Measurements from ENCODE around the gene KCTD14. TPM values are rescaled to one million over a fixed set of nuclear protein-coding genes. Genes with fewer than 3 reads are reported as not detected.
A peak's percentile ranks its signal among the peaks of the same experiment; 100 is the strongest.

Gene KCTD14
- total and polyA plus RNA-seq, 2 of the 8 experiments (the other 6 are each of a cell fraction or from before 2014, with no cell fraction given), result 21.6 to 24.9 TPM

DNA sequence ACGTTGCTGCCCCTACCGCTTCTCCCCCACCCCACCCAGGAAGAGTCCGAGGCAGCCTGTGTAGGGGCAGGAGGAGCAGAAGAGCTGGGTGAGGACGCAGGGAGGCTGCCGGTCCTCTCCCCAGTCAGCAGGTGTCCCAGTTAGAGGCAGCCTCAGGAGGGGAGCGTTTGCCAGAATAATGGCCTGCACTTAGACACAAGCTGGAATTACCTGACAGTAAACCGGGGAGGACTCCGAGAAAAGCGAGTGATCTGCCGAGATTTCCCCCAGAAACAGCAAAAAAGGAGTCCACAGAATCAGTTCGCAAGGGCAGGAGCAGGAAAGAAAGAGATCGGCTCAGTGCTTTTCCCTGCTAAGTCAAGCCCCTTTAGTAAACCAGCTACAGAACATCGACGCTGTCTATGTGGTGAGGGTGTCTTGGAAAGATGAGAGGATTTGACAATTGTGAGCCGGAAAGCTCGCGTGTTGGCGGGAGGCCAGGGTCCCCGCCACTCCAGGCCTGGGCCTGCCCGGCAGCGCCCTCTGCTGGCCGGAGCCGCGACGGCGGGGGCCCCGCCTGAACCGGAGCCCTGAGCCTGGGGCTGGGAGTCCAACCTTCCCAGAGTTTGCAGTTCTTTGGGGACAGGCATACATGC is 22.9 kb upstream of the KCTD14 start (continued):
- TF ChIP-seq CHD7 (IDR thresholded peaks at IDR 0.05; ENCODE audit: insufficient replicate concordance, low read length), result no peak
- peak; percentile 65; the same call in 1 of the 2 replicates for TF ChIP-seq YY1 (IDR thresholded peaks at IDR 0.05; ENCODE audit: low read depth, low read length)
- no peak for TF ChIP-seq SP2 (IDR thresholded peaks at IDR 0.05; ENCODE audit: low read length)
- 0 out of 2 replicates have a peak, but pooled peaks have one; percentile 5 for TF ChIP-seq USF2 (IDR thresholded peaks at IDR 0.05; ENCODE audit: low read length)
- no peak for TF ChIP-seq TAF1 (IDR thresholded peaks at IDR 0.05; ENCODE audit: low read depth, low read length)
- no peak for TF ChIP-seq NRF1 (IDR thresholded peaks at IDR 0.05; ENCODE audit: low read depth, low read length)
- TF ChIP-seq BACH1 (IDR thresholded peaks at IDR 0.05; ENCODE audit: low read length), result peak; percentile 75
- TF ChIP-seq ZNF274 (IDR thresholded peaks at IDR 0.05; ENCODE audit: borderline replicate concordance, extremely low read depth, low read length), result no peak
- TF ChIP-seq, protein P1, sequence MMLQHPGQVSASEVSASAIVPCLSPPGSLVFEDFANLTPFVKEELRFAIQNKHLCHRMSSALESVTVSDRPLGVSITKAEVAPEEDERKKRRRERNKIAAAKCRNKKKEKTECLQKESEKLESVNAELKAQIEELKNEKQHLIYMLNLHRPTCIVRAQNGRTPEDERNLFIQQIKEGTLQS (IDR thresholded peaks at IDR 0.05; ENCODE audit: insufficient read depth, low read depth, low read length), result no peak
